Neuronal stem cell (in vitro differentiated cells): ENCODE measurements around the gene NTNG1.

Experiments used
- DNase-seq: peaks from one replicate; pipeline ENCODE4 v3.0.0-alpha.2; 2013; ENCODE audit warnings: low spot score
- H2AFZ ChIP-seq: one replicate; pipeline ENCODE4 v1.6.1; 2013; ENCODE audit warnings: mild to moderate bottlenecking, low read length, inconsistent platforms
- H2AK5ac ChIP-seq: 2 replicates; pipeline ENCODE4 v1.6.1; 2013; ENCODE audit warnings: low read depth, mild to moderate bottlenecking, inconsistent platforms, low read length, moderate library complexity, mixed read lengths
- H2BK120ac ChIP-seq: 2 replicates; pipeline ENCODE4 v1.6.1; 2013; ENCODE audit warnings: low read depth, mild to moderate bottlenecking, inconsistent platforms, low read length, moderate library complexity, mixed read lengths
- H2BK12ac ChIP-seq: one replicate; pipeline ENCODE4 v1.6.1; 2013; ENCODE audit warnings: low read length, inconsistent platforms
- H2BK15ac ChIP-seq: 2 replicates; pipeline ENCODE4 v1.6.1; 2013; ENCODE audit warnings: mild to moderate bottlenecking, low read length, inconsistent platforms, mixed read lengths
- H2BK5ac ChIP-seq: one replicate; pipeline ENCODE4 v1.6.1; 2013; ENCODE audit warnings: inconsistent platforms, mild to moderate bottlenecking, low read length, moderate library complexity
- H3K14ac ChIP-seq: one replicate; pipeline ENCODE4 v1.6.1; 2013; ENCODE audit warnings: low read length, inconsistent platforms
- H3K18ac ChIP-seq: 2 replicates; pipeline ENCODE4 v1.6.1; 2013; ENCODE audit warnings: low read length, inconsistent platforms
- H3K23ac ChIP-seq: 2 replicates; pipeline ENCODE4 v1.6.1; 2013; ENCODE audit warnings: low read depth, mild to moderate bottlenecking, mixed read lengths, low read length, inconsistent platforms; ENCODE audit not compliant: poor library complexity
- H3K27ac ChIP-seq: replicated peaks from 3 replicates; pipeline ENCODE4 v1.5.1; 2013; ENCODE audit warnings: low read length, inconsistent platforms
- H3K27me3 ChIP-seq, 3 experiments: 2 replicates each; pipeline ENCODE4 v1.6.1; 2013; ENCODE audit warnings: low read length in 3 of 3, mild to moderate bottlenecking in 2 of 3, inconsistent platforms in 1 of 3, low read depth in 1 of 3, mixed read lengths in 1 of 3, moderate library complexity in 1 of 3; ENCODE audit not compliant: control insufficient read depth in 3 of 3, insufficient read depth in 3 of 3
- H3K36me3 ChIP-seq, 2 donors: replicated peaks in 1 of 2; 2 replicates each; pipeline ENCODE4 v1.6.1; 2013; ENCODE audit warnings: low read length in 2 of 2; ENCODE audit not compliant: control insufficient read depth in 2 of 2, insufficient read depth in 2 of 2
- H3K4ac ChIP-seq: 2 replicates; pipeline ENCODE4 v1.6.1; 2013; ENCODE audit warnings: inconsistent platforms, mild to moderate bottlenecking, low read length, moderate library complexity
- H3K4me1 ChIP-seq, 2 donors: 1 replicate in 1 of 2; 2 replicates in 1 of 2; pipeline ENCODE4 v1.6.1; 2013; ENCODE audit warnings: low read length in 2 of 2, low read depth in 1 of 2; ENCODE audit not compliant: control insufficient read depth in 2 of 2, insufficient read depth in 1 of 2
- H3K4me2 ChIP-seq: one replicate; pipeline ENCODE4 v1.6.1; 2013; ENCODE audit warnings: mild to moderate bottlenecking, low read length, inconsistent platforms; ENCODE audit not compliant: insufficient read depth, poor library complexity, severe bottlenecking
- H3K4me3 ChIP-seq, 2 donors: 2 replicates each; pipeline ENCODE4 v1.5.1; 2013; ENCODE audit warnings: low read length in 2 of 2, mild to moderate bottlenecking in 2 of 2, inconsistent platforms in 1 of 2, moderate library complexity in 1 of 2
- H3K79me1 ChIP-seq: one replicate; pipeline ENCODE4 v1.6.1; 2013; ENCODE audit warnings: low read depth, mild to moderate bottlenecking, inconsistent platforms, low read length, moderate library complexity
- H3K9ac ChIP-seq: one replicate; pipeline ENCODE4 v1.6.1; 2013; ENCODE audit warnings: mild to moderate bottlenecking, low read depth, low read length, inconsistent platforms; ENCODE audit not compliant: poor library complexity
- H3K9me3 ChIP-seq, 2 donors: replicated peaks in 1 of 2; 2 replicates each; pipeline versions ENCODE3 to v1.6.1; 2013; ENCODE audit warnings: low read length in 2 of 2, mild to moderate bottlenecking in 2 of 2, inconsistent platforms in 1 of 2, low read depth in 1 of 2, mixed read lengths in 1 of 2, moderate library complexity in 1 of 2; ENCODE audit not compliant: control insufficient read depth in 2 of 2, insufficient read depth in 1 of 2
- H4K8ac ChIP-seq: one replicate; pipeline ENCODE4 v1.6.1; 2013; ENCODE audit warnings: low read depth, mild to moderate bottlenecking, inconsistent platforms, low read length, moderate library complexity
- H4K91ac ChIP-seq: one replicate; pipeline ENCODE4 v1.6.1; 2013; ENCODE audit warnings: low read length, low read depth, mild to moderate bottlenecking, inconsistent platforms; ENCODE audit not compliant: poor library complexity
- WGBS, 2 donors: extraction: QIAGEN DNeasy Blood & Tissue Kit; methylation state at CpG; one replicate each; pipeline ENCODE4 v1.1.7; 2013; ENCODE audit warnings: missing lambda C conversion rate in 2 of 2, mixed read lengths in 1 of 2; ENCODE audit not compliant: insufficient read length in 2 of 2, insufficient replicate concordance in 1 of 2; ENCODE audit errors: extremely low coverage in 2 of 2; 5-methylcytosine and 5-hydroxymethylcytosine counted together

Gene NTNG1

GRCh38 chr1:107419003-107419402 is 278.2 kb downstream of the NTNG1 start:
- Histone ChIP-seq H3K23ac (no peak overlapping the region), H2AFZ (no peak overlapping the region), H4K91ac (no peak overlapping the region), H3K36me3 (no peaks in the 10 kb centered on the region), H3K4me2 (no peak overlapping the region), H2AK5ac (no peak overlapping the region), H2BK120ac (no peak overlapping the region), H3K18ac (no peak overlapping the region), H3K27me3 (no peaks in the 10 kb centered on the region), H3K4me1 (peaks cover 0 to 8% of the 10 kb centered on the region in 2 donors), H3K27ac (no peak overlapping the region), H2BK5ac (no peak overlapping the region), H4K8ac (no peak overlapping the region), H2BK15ac (no peak overlapping the region), H2BK12ac (no peak overlapping the region), H3K9me3 (no peaks in the 10 kb centered on the region), H3K4ac (no peak overlapping the region), H3K14ac (no peak overlapping the region), H3K4me3 (no peak overlapping the region), H3K9ac (no peak overlapping the region), H3K79me1 (no peaks in the 10 kb centered on the region)
- DNase-seq = no peak
- no CpG with 5 or more reads among the region's 2 CpGs for WGBS, 2 donors

- no peak overlapping the region for H2BK12ac ChIP-seq
- WGBS, 2 donors = no CpG with 5 or more reads among the region's 1 CpG
- H3K27me3 ChIP-seq = no peaks in the 10 kb centered on the region
Observed at GRCh38 chr1:107422901-107423300, 282.1 kb downstream of the NTNG1 start.

DNA sequence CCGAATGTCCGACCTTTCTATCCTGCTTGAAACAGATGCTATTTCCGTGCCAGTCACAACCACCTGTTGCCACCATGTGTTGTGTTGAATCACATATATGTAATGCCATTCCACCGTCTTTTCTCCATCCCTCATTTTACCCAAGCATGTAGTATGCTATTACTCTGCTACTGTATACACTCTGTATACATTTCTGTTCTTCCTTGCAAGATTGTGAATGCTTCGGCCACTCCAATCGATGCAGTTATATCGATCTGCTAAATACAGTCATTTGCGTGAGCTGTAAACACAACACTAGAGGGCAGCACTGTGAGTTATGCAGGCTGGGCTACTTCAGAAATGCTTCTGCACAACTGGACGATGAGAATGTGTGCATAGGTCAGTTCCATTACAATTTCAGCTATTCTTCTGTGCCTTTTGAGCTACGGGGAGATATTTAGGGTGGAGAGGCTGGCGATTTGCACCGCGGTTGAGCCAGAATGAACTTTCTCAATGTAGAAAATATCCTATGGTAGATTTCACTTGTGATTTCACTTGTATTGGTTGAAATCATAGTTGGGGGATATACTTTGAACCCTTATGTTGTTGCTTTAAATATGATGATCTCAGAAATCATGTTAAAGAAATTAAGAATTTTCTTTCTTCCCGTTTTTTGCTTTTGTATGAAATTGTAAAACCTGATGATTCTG is 289.8 kb downstream of the NTNG1 start:
- H3K27me3 ChIP-seq = no peaks in the 10 kb centered on the region
- H4K91ac ChIP-seq = no peak overlapping the region
- no peak overlapping the region for H3K4ac ChIP-seq
- H3K23ac ChIP-seq = no peak overlapping the region
- H2AFZ ChIP-seq = no peak overlapping the region
- no peak overlapping the region for H3K14ac ChIP-seq
- no peak overlapping the region for H2BK120ac ChIP-seq
- no peak overlapping the region for H2BK15ac ChIP-seq
- no peak overlapping the region for H3K9ac ChIP-seq
- H2BK12ac ChIP-seq = no peak overlapping the region
- no peaks in the 10 kb centered on the region for H3K4me1 ChIP-seq
- no peak overlapping the region for H3K27ac ChIP-seq
- H4K8ac ChIP-seq = no peak overlapping the region
- no peaks in the 10 kb centered on the region for H3K79me1 ChIP-seq
- no peak overlapping the region for H3K4me2 ChIP-seq
- WGBS, 2 donors = no CpG with 5 or more reads among the region's 14 CpGs
- no peak overlapping the region for H3K18ac ChIP-seq
- H2BK5ac ChIP-seq = no peak overlapping the region
- H2AK5ac ChIP-seq = no peak overlapping the region
- no peaks in the 10 kb centered on the region for H3K9me3 ChIP-seq
- no peaks in the 10 kb centered on the region for H3K36me3 ChIP-seq
- peak; percentile 20 for DNase-seq
- H3K4me3 ChIP-seq = no peak overlapping the region

More at GRCh38 chr1:107422901-107423300, 282.1 kb downstream of the NTNG1 start:
- Histone ChIP-seq H2BK120ac (no peak overlapping the region), H3K4me3 (no peak overlapping the region), H3K4me2 (no peak overlapping the region), H3K9me3 (no peaks in the 10 kb centered on the region), H3K23ac (no peak overlapping the region), H2AK5ac (no peak overlapping the region), H4K8ac (no peak overlapping the region), H3K14ac (no peak overlapping the region), H3K4me1 (peaks cover 0 to 8% of the 10 kb centered on the region in 2 donors), H3K4ac (no peak overlapping the region), H2BK15ac (no peak overlapping the region), H2BK5ac (no peak overlapping the region), H3K9ac (no peak overlapping the region), H3K36me3 (no peaks in the 10 kb centered on the region), H2AFZ (no peak overlapping the region), H3K18ac (no peak overlapping the region), H3K27ac (no peak overlapping the region), H3K79me1 (no peaks in the 10 kb centered on the region), H4K91ac (no peak overlapping the region)
- no peak for DNase-seq

- H3K27me3 ChIP-seq = no peaks in the 10 kb centered on the region
- no peak overlapping the region for H3K14ac ChIP-seq
- no peak overlapping the region for H2BK12ac ChIP-seq
- H3K18ac ChIP-seq = no peak overlapping the region
- H3K9ac ChIP-seq = no peak overlapping the region
- H2BK120ac ChIP-seq = no peak overlapping the region
- no peak overlapping the region for H3K4me2 ChIP-seq
- H3K36me3 ChIP-seq = no peaks in the 10 kb centered on the region
- H3K9me3 ChIP-seq = no peaks in the 10 kb centered on the region
- H3K27ac ChIP-seq = no peak overlapping the region
- no peak for DNase-seq
- H2AK5ac ChIP-seq = no peak overlapping the region
- H3K4me3 ChIP-seq = no peak overlapping the region
- H3K4ac ChIP-seq = no peak overlapping the region
- no peak overlapping the region for H4K8ac ChIP-seq
- no peak overlapping the region for H3K23ac ChIP-seq
- H4K91ac ChIP-seq = no peak overlapping the region
- WGBS, 2 donors = no CpG with 5 or more reads among the region's 1 CpG
- H2BK15ac ChIP-seq = no peak overlapping the region
- H2BK5ac ChIP-seq = no peak overlapping the region
- no peaks in the 10 kb centered on the region for H3K4me1 ChIP-seq
- H2AFZ ChIP-seq = no peak overlapping the region
- H3K79me1 ChIP-seq = no peaks in the 10 kb centered on the region
Observed at GRCh38 chr1:107432108-107432507, 291.3 kb downstream of the NTNG1 start.
